Stomach (tissue), 4 donors: ENCODE results near the gene GTPBP4.

Source experiments
- CTCF ChIP-seq, 7 experiments: fragments of 450-650 bp in 4 of 7; fragments of 200-600 bp in 3 of 7; sonication (generic) in 3 of 7; IDR thresholded peaks; one replicate each; pipeline ENCODE4 v1.5.1; 2016 to 2019; ENCODE audit warnings: antibody characterized with exemption in 7 of 7, control low read depth in 2 of 7, mild to moderate bottlenecking in 1 of 7
- POLR2A ChIP-seq, 4 donors: fragments of 450-650 bp; IDR thresholded peaks; one replicate each; pipeline ENCODE4 v1.6.1; 2016; ENCODE audit warnings: antibody characterized with exemption in 4 of 4, control low read depth in 2 of 4, mild to moderate bottlenecking in 1 of 4, moderate library complexity in 1 of 4
- POLR2AphosphoS5 ChIP-seq, 3 donors: sonication (generic); formaldehyde crosslinking; IDR thresholded peaks; one replicate each; pipeline ENCODE4 v1.6.1; 2016; ENCODE audit warnings: antibody characterized with exemption in 3 of 3

- TF ChIP-seq CTCF (IDR thresholded peaks at IDR 0.05) (no peak), POLR2A (IDR thresholded peaks at IDR 0.05) (no peak), POLR2AphosphoS5 (IDR thresholded peaks at IDR 0.05) (no peak)
Observed at GRCh38 chr10:1037098-1037497, 48.9 kb downstream of the GTPBP4 start.
